Neural cell (in vitro differentiated cells): Measurements from ENCODE around the gene IL17RB.

Experiments
- EP300 ChIP-seq: fragments of 450-650 bp; conservative IDR thresholded peaks from 2 replicates; pipeline ENCODE4 v1.6.1; 2014; ENCODE audit warnings: antibody characterized with exemption, mild to moderate bottlenecking, moderate library complexity; ENCODE audit not compliant: poor library complexity, severe bottlenecking
- EZH2 ChIP-seq: fragments of 200-600, 300-800 bp; shearing (Covaris generic), sonication (generic); IDR thresholded peaks from 2 replicates; pipeline ENCODE4 v1.6.1; 2014; ENCODE audit warnings: antibody characterized with exemption, low read length, borderline replicate concordance, mild to moderate bottlenecking; ENCODE audit not compliant: insufficient read depth, poor library complexity, severe bottlenecking
- MXI1 ChIP-seq: fragments of 450-650 bp; conservative IDR thresholded peaks from 2 replicates; pipeline ENCODE4 v1.6.1; 2014; ENCODE audit warnings: antibody characterized with exemption, mild to moderate bottlenecking; ENCODE audit not compliant: poor library complexity, severe bottlenecking
- POLR2AphosphoS5 ChIP-seq: IDR thresholded peaks from 2 replicates; pipeline ENCODE4 v1.6.1; 2012
- SMC3 ChIP-seq: fragments of 450-650 bp; conservative IDR thresholded peaks from 2 replicates; pipeline ENCODE4 v1.6.1; 2014; ENCODE audit warnings: antibody characterized with exemption, mild to moderate bottlenecking, moderate library complexity; ENCODE audit not compliant: poor library complexity
- TAF1 ChIP-seq: IDR thresholded peaks from 2 replicates; pipeline ENCODE4 v1.6.1; 2012; ENCODE audit warnings: low read depth
- TF ChIP-seq, protein P1 (sequence below): fragments of 450-650 bp; IDR thresholded peaks from 2 replicates; pipeline ENCODE4 v1.5.1; 2014; ENCODE audit warnings: antibody characterized with exemption, mild to moderate bottlenecking, moderate library complexity; ENCODE audit not compliant: poor library complexity, severe bottlenecking
- TF ChIP-seq, protein P2 (sequence below): IDR thresholded peaks from 2 replicates; pipeline ENCODE4 v1.6.1; 2012; ENCODE audit warnings: borderline replicate concordance

DNA sequence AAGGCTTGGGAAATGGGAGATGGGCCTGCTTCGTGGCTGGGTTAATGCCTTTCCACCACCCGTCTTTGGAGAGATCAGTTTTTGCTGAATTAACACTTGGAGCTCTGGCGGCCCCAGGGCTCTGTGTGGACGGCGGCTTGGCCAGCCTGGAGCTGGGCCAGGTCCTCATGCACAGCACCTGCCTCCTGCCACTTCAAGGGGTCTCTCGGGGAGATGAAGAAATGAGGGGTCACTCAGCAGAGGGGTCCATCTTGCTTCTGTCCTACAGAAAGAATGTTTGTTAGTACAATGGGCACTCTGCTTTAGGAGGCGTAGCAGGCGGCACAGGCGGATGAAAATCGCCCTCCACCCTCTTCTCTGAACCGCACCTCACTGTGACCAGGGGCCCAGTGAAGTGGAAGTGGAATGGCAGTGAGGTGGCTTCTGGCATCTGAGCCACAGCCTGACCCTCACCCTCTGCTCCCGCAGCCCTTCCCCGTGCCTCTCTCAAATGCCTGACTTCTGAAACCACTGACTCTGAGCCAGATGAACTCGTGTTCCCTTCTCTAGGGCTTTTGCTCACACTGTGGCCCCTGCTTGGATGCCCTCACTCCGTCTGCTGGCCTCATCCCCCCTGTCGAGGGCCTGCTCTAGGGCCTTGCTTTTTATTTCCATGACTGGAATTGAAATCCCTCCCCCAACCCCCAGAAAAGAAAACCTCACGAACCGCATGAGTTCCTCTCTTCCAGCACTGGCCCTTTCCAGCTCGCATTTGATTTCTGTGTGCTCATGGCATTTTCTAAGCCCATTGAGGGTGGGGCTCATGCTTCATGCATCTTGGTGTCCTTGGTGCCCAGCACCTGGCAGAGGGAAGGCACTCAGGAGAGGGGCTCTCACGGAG is 42.3 kb upstream of the IL17RB start:
- TF ChIP-seq, protein P1, sequence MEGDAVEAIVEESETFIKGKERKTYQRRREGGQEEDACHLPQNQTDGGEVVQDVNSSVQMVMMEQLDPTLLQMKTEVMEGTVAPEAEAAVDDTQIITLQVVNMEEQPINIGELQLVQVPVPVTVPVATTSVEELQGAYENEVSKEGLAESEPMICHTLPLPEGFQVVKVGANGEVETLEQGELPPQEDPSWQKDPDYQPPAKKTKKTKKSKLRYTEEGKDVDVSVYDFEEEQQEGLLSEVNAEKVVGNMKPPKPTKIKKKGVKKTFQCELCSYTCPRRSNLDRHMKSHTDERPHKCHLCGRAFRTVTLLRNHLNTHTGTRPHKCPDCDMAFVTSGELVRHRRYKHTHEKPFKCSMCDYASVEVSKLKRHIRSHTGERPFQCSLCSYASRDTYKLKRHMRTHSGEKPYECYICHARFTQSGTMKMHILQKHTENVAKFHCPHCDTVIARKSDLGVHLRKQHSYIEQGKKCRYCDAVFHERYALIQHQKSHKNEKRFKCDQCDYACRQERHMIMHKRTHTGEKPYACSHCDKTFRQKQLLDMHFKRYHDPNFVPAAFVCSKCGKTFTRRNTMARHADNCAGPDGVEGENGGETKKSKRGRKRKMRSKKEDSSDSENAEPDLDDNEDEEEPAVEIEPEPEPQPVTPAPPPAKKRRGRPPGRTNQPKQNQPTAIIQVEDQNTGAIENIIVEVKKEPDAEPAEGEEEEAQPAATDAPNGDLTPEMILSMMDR: no peak
- TF ChIP-seq EP300 (no peak), TAF1 (no peak), MXI1 (no peak), EZH2 (no peak), SMC3 (no peak), POLR2AphosphoS5 (no peak)
- TF ChIP-seq, protein P2, sequence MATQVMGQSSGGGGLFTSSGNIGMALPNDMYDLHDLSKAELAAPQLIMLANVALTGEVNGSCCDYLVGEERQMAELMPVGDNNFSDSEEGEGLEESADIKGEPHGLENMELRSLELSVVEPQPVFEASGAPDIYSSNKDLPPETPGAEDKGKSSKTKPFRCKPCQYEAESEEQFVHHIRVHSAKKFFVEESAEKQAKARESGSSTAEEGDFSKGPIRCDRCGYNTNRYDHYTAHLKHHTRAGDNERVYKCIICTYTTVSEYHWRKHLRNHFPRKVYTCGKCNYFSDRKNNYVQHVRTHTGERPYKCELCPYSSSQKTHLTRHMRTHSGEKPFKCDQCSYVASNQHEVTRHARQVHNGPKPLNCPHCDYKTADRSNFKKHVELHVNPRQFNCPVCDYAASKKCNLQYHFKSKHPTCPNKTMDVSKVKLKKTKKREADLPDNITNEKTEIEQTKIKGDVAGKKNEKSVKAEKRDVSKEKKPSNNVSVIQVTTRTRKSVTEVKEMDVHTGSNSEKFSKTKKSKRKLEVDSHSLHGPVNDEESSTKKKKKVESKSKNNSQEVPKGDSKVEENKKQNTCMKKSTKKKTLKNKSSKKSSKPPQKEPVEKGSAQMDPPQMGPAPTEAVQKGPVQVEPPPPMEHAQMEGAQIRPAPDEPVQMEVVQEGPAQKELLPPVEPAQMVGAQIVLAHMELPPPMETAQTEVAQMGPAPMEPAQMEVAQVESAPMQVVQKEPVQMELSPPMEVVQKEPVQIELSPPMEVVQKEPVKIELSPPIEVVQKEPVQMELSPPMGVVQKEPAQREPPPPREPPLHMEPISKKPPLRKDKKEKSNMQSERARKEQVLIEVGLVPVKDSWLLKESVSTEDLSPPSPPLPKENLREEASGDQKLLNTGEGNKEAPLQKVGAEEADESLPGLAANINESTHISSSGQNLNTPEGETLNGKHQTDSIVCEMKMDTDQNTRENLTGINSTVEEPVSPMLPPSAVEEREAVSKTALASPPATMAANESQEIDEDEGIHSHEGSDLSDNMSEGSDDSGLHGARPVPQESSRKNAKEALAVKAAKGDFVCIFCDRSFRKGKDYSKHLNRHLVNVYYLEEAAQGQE: no peak
